HEK293 (cell line): ENCODE data around the gene PIM2.

ENCODE experiments used
- BCL6B ChIP-seq: fragments of 450-650 bp; formaldehyde crosslinking; IDR thresholded peaks from 2 replicates; pipeline ENCODE4 v1.5.1; 2017; ENCODE audit warnings: missing biosample characterization, missing genetic modification characterization
- GLIS1 ChIP-seq: fragments of 450-650 bp; formaldehyde crosslinking; IDR thresholded peaks from 2 replicates; pipeline ENCODE4 v1.5.1; 2016; ENCODE audit warnings: missing biosample characterization, missing genetic modification characterization
- HOXC10 ChIP-seq: sonication (generic); formaldehyde crosslinking; IDR thresholded peaks from 2 replicates; pipeline ENCODE4 v1.8.1; 2023; ENCODE audit warnings: mild to moderate bottlenecking, missing genetic modification reagents
- IKZF3 ChIP-seq: fragments of 450-650 bp; IDR thresholded peaks from 2 replicates; pipeline ENCODE4 v1.5.0; 2018; ENCODE audit warnings: missing biosample characterization, mild to moderate bottlenecking, missing genetic modification characterization, moderate library complexity
- KLF1 ChIP-seq: fragments of 450-650 bp; formaldehyde crosslinking; IDR thresholded peaks from 2 replicates; pipeline ENCODE4 v1.5.1; 2016; ENCODE audit warnings: missing biosample characterization, missing genetic modification characterization
- KLF8 ChIP-seq: fragments of 450-650 bp; formaldehyde crosslinking; IDR thresholded peaks from 2 replicates; pipeline ENCODE4 v1.5.1; 2016; ENCODE audit warnings: missing biosample characterization, missing genetic modification characterization
- PBX3 ChIP-seq: sonication (generic); formaldehyde crosslinking; IDR thresholded peaks from 2 replicates; pipeline ENCODE4 v1.8.1; 2022; ENCODE audit warnings: mild to moderate bottlenecking, moderate library complexity, missing genetic modification reagents
- SALL2 ChIP-seq: fragments of 450-650 bp; formaldehyde crosslinking; IDR thresholded peaks from 2 replicates; pipeline ENCODE4 v1.5.0; 2017; ENCODE audit warnings: missing biosample characterization, mild to moderate bottlenecking, missing genetic modification characterization, borderline replicate concordance
- SCRT1 ChIP-seq: fragments of 450-650 bp; formaldehyde crosslinking; IDR thresholded peaks from 2 replicates; pipeline ENCODE4 v1.5.1; 2016; ENCODE audit warnings: missing biosample characterization, missing genetic modification characterization, borderline replicate concordance
- SP2 ChIP-seq: fragments of 450-650 bp; formaldehyde crosslinking; IDR thresholded peaks from 2 replicates; pipeline ENCODE4 v1.5.1; 2016; ENCODE audit warnings: missing biosample characterization, missing genetic modification characterization
- SP7 ChIP-seq: fragments of 450-650 bp; formaldehyde crosslinking; IDR thresholded peaks from 2 replicates; pipeline ENCODE4 v1.5.1; 2016; ENCODE audit warnings: missing biosample characterization, missing genetic modification characterization
- TRIM28 ChIP-seq: IDR thresholded peaks from 2 replicates; pipeline ENCODE4 v1.6.1; 2011; ENCODE audit warnings: low read length, control low read depth, borderline replicate concordance
- ZEB2 ChIP-seq: fragments of 450-650 bp; formaldehyde crosslinking; IDR thresholded peaks from 2 replicates; pipeline ENCODE4 v1.5.1; 2016; ENCODE audit warnings: missing biosample characterization, missing genetic modification characterization
- ZIC2 ChIP-seq: fragments of 450-650 bp; formaldehyde crosslinking; IDR thresholded peaks from 2 replicates; pipeline ENCODE4 v1.5.1; 2016; ENCODE audit warnings: missing biosample characterization, missing genetic modification characterization
- ZNF114 ChIP-seq: fragments of 450-650 bp; formaldehyde crosslinking; IDR thresholded peaks from 2 replicates; pipeline ENCODE4 v1.5.0; 2017; ENCODE audit warnings: missing biosample characterization, missing genetic modification characterization
- ZNF132 ChIP-seq: fragments of 450-650 bp; formaldehyde crosslinking; IDR thresholded peaks from 2 replicates; pipeline ENCODE4 v1.5.1; 2017; ENCODE audit warnings: missing biosample characterization, missing genetic modification characterization, borderline replicate concordance
- ZNF202 ChIP-seq: fragments of 450-650 bp; formaldehyde crosslinking; IDR thresholded peaks from 2 replicates; pipeline ENCODE4 v1.5.1; 2016; ENCODE audit warnings: missing biosample characterization, missing genetic modification characterization, borderline replicate concordance
- ZNF221 ChIP-seq: fragments of 450-650 bp; formaldehyde crosslinking; IDR thresholded peaks from 2 replicates; pipeline ENCODE4 v1.5.1; 2017; ENCODE audit warnings: missing biosample characterization, missing genetic modification characterization, borderline replicate concordance
- ZNF223 ChIP-seq: fragments of 450-650 bp; formaldehyde crosslinking; IDR thresholded peaks from 2 replicates; pipeline ENCODE4 v1.5.1; 2016; ENCODE audit warnings: missing biosample characterization, missing genetic modification characterization
- ZNF239 ChIP-seq: fragments of 450-650 bp; formaldehyde crosslinking; IDR thresholded peaks from 2 replicates; pipeline ENCODE4 v1.5.1; 2016; ENCODE audit warnings: missing biosample characterization, missing genetic modification characterization
- ZNF362 ChIP-seq: fragments of 450-650 bp; formaldehyde crosslinking; IDR thresholded peaks from 2 replicates; pipeline ENCODE4 v1.5.1; 2016; ENCODE audit warnings: missing biosample characterization, missing genetic modification characterization
- ZNF394 ChIP-seq: fragments of 450-650 bp; formaldehyde crosslinking; IDR thresholded peaks from 2 replicates; pipeline ENCODE4 v1.5.1; 2016; ENCODE audit warnings: missing biosample characterization, missing genetic modification characterization, mild to moderate bottlenecking, moderate library complexity, borderline replicate concordance
- ZNF426 ChIP-seq: fragments of 450-650 bp; formaldehyde crosslinking; IDR thresholded peaks from 2 replicates; pipeline ENCODE4 v1.5.1; 2017; ENCODE audit warnings: missing biosample characterization, missing genetic modification characterization, mild to moderate bottlenecking, inconsistent platforms, moderate library complexity
- ZNF585B ChIP-seq: fragments of 450-650 bp; formaldehyde crosslinking; IDR thresholded peaks from 2 replicates; pipeline ENCODE4 v1.5.1; 2016; ENCODE audit warnings: missing biosample characterization, missing genetic modification characterization
- ZNF645 ChIP-seq: fragments of 450-650 bp; formaldehyde crosslinking; IDR thresholded peaks from 2 replicates; pipeline ENCODE4; 2016; ENCODE audit warnings: missing biosample characterization, missing genetic modification characterization
- ZNF660 ChIP-seq: fragments of 450-650 bp; IDR thresholded peaks from 2 replicates; pipeline ENCODE4 v1.5.1; 2018; ENCODE audit warnings: missing biosample characterization, mild to moderate bottlenecking, missing genetic modification characterization
- ZNF76 ChIP-seq: fragments of 450-650 bp; formaldehyde crosslinking; IDR thresholded peaks from 2 replicates; pipeline ENCODE4; 2016; ENCODE audit warnings: low read depth, missing biosample characterization, missing genetic modification characterization, borderline replicate concordance
- TF ChIP-seq, protein P1 (sequence below): fragments of 450-650 bp; formaldehyde crosslinking; IDR thresholded peaks from 2 replicates; pipeline ENCODE4 v1.5.1; 2016; ENCODE audit warnings: missing biosample characterization, missing genetic modification characterization
- TF ChIP-seq, protein P2 (sequence below): fragments of 450-650 bp; formaldehyde crosslinking; IDR thresholded peaks from 2 replicates; pipeline ENCODE4 v1.5.1; 2016; ENCODE audit warnings: missing biosample characterization, missing genetic modification characterization
- TF ChIP-seq, protein P3 (sequence below): fragments of 450-650 bp; formaldehyde crosslinking; IDR thresholded peaks from 2 replicates; pipeline ENCODE4 v1.5.1; 2017; ENCODE audit warnings: missing biosample characterization, missing genetic modification characterization

Gene PIM2

DNA sequence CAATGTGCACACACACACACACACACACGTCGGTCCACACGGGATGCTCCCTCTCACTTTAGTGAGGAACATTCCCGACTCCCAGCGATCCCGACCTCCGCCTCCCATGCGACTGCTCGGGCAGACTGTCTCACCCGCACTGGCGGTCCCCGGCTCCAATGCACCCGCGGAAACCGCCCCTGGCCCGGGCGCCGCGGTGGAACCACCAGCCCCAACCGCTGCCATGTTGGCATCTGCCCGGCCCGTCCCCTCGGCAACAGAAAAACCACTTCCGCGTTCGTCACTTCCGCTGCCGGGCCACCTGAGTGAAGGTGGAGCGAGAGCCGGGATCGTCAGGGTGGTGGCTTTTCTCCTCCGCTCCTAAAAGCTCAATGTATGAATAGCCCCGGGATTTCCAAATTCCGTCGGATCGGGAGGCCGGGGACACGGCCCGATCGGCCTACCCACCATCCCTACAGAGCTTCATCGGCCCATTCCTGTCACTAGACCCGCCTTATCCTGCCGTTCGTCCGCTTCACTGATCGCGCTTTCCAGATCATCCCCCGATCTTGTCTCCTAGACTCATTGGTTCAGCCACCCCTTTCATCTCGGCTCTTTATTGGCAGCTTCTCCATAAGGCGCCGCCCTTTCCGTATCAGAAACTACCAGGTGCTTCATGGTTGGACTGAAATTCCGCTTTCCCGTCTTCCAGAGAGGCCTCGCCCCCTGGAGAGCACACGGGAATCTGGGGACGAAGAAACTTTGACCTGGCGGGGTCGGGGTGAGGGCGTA lies 7.2 kb downstream of the PIM2 start, which contains the start of gene SLC35A2 (continued):
- TF ChIP-seq ZEB2 (tag by site-specific recombination) = 0 out of 2 replicates have a peak, but pooled peaks have one; percentile 60
- TF ChIP-seq ZNF114 (tag by site-specific recombination) = no peak
- no peak for TF ChIP-seq TRIM28
- peak; percentile 39; the same call in 1 of the 2 replicates for TF ChIP-seq ZNF394 (tag by site-specific recombination)
- 0 out of 2 replicates have a peak, but pooled peaks have one; percentile 20 for TF ChIP-seq KLF8 (tag by site-specific recombination)
- TF ChIP-seq, protein P1, sequence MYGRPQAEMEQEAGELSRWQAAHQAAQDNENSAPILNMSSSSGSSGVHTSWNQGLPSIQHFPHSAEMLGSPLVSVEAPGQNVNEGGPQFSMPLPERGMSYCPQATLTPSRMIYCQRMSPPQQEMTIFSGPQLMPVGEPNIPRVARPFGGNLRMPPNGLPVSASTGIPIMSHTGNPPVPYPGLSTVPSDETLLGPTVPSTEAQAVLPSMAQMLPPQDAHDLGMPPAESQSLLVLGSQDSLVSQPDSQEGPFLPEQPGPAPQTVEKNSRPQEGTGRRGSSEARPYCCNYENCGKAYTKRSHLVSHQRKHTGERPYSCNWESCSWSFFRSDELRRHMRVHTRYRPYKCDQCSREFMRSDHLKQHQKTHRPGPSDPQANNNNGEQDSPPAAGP (tag by site-specific recombination) = no peak
- TF ChIP-seq ZNF426 (tag by site-specific recombination) = no peak
- TF ChIP-seq BCL6B = no peak
- 0 out of 2 replicates have a peak, but pooled peaks have one; percentile 42 for TF ChIP-seq IKZF3
- TF ChIP-seq ZNF132 = no peak
- TF ChIP-seq KLF1 = no peak
- TF ChIP-seq, protein P2, sequence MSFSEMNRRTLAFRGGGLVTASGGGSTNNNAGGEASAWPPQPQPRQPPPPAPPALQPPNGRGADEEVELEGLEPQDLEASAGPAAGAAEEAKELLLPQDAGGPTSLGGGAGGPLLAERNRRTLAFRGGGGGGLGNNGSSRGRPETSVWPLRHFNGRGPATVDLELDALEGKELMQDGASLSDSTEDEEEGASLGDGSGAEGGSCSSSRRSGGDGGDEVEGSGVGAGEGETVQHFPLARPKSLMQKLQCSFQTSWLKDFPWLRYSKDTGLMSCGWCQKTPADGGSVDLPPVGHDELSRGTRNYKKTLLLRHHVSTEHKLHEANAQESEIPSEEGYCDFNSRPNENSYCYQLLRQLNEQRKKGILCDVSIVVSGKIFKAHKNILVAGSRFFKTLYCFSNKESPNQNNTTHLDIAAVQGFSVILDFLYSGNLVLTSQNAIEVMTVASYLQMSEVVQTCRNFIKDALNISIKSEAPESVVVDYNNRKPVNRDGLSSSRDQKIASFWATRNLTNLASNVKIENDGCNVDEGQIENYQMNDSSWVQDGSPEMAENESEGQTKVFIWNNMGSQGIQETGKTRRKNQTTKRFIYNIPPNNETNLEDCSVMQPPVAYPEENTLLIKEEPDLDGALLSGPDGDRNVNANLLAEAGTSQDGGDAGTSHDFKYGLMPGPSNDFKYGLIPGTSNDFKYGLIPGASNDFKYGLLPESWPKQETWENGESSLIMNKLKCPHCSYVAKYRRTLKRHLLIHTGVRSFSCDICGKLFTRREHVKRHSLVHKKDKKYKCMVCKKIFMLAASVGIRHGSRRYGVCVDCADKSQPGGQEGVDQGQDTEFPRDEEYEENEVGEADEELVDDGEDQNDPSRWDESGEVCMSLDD (tag by site-specific recombination) = no peak
- TF ChIP-seq ZNF221 (tag by site-specific recombination) = no peak
- TF ChIP-seq ZNF362 (tag by site-specific recombination) = peak; percentile 78; the same call in 1 of the 2 replicates
- TF ChIP-seq ZNF585B = no peak
- TF ChIP-seq ZNF645 (tag by site-specific recombination) = no peak
- peak; percentile 43; the same call in 1 of the 2 replicates for TF ChIP-seq ZNF660 (tag by site-specific recombination)
- no peak for TF ChIP-seq ZNF239 (tag by site-specific recombination)
- peak; percentile 28; the same call in 1 of the 2 replicates for TF ChIP-seq SP7 (tag by site-specific recombination)
- TF ChIP-seq GLIS1 (tag by site-specific recombination) = peak; percentile 66
- TF ChIP-seq SP2 (tag by site-specific recombination) = peak; percentile 88
- TF ChIP-seq ZNF223 (tag by site-specific recombination) = no peak
- TF ChIP-seq ZNF202 (tag by site-specific recombination) = no peak
- no peak for TF ChIP-seq PBX3 (CRISPR knock-in tag)
- TF ChIP-seq, protein P3, sequence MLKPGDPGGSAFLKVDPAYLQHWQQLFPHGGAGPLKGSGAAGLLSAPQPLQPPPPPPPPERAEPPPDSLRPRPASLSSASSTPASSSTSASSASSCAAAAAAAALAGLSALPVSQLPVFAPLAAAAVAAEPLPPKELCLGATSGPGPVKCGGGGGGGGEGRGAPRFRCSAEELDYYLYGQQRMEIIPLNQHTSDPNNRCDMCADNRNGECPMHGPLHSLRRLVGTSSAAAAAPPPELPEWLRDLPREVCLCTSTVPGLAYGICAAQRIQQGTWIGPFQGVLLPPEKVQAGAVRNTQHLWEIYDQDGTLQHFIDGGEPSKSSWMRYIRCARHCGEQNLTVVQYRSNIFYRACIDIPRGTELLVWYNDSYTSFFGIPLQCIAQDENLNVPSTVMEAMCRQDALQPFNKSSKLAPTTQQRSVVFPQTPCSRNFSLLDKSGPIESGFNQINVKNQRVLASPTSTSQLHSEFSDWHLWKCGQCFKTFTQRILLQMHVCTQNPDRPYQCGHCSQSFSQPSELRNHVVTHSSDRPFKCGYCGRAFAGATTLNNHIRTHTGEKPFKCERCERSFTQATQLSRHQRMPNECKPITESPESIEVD (tag by site-specific recombination) = no peak
- peak; percentile 72 for TF ChIP-seq ZNF76 (tag by site-specific recombination)
- TF ChIP-seq SALL2 (tag by site-specific recombination) = no peak
- no peak for TF ChIP-seq SCRT1 (tag by site-specific recombination)
- TF ChIP-seq ZIC2 (tag by site-specific recombination) = no peak
- no peak for TF ChIP-seq HOXC10 (CRISPR knock-in tag)
